ENCODE data around the gene RPLP2.

RPLP2 gene

GRCh38 chr11:819129-819931 lies 9.6 kb downstream of the RPLP2 start:
- H3K4me3 ChIP-seq (ENCODE audit: low read length): peak overlapping the region; percentile 66
- peak; percentile 71 for DNase-seq (ENCODE audit: low read depth, low spot score)

- peak overlapping the region; percentile 66 for H3K4me3 ChIP-seq (ENCODE audit: low read length)
- peak; percentile 87 for DNase-seq (ENCODE audit: low read depth, low spot score)
Measured at GRCh38 chr11:819943-820649, 10.3 kb downstream of the RPLP2 start.

- peak overlapping the region; percentile 66 for H3K4me3 ChIP-seq (ENCODE audit: low read length)
- DNase-seq (ENCODE audit: low read depth, low spot score): no peak
Measured at GRCh38 chr11:820655-821511, 11.1 kb downstream of the RPLP2 start.

- no peak for DNase-seq (ENCODE audit: low read depth, low spot score)
- no peak overlapping the region for H3K4me3 ChIP-seq (ENCODE audit: low read length)
Measured at GRCh38 chr11:821512-822371, 12.0 kb downstream of the RPLP2 start.

- DNase-seq (ENCODE audit: low read depth, low spot score): no peak
- no peak overlapping the region for H3K4me3 ChIP-seq (ENCODE audit: low read length)
Measured at GRCh38 chr11:823441-824291, 13.9 kb downstream of the RPLP2 start.

- no peak for DNase-seq (ENCODE audit: low read depth, low spot score)
- H3K4me3 ChIP-seq (ENCODE audit: low read length): no peak overlapping the region
Measured at GRCh38 chr11:824292-824880, 14.6 kb downstream of the RPLP2 start.

- no peak overlapping the region for H3K4me3 ChIP-seq (ENCODE audit: low read length)
- DNase-seq (ENCODE audit: low read depth, low spot score): no peak
Measured at GRCh38 chr11:824942-825341, 15.2 kb downstream of the RPLP2 start.

- H3K4me3 ChIP-seq (ENCODE audit: low read length): no peak overlapping the region
- DNase-seq (ENCODE audit: low read depth, low spot score): no peak
Measured at GRCh38 chr11:825366-826226, 15.8 kb downstream of the RPLP2 start.

- DNase-seq (ENCODE audit: low read depth, low spot score): no peak
- H3K4me3 ChIP-seq (ENCODE audit: low read length): no peak overlapping the region
Measured at GRCh38 chr11:826227-826621, 16.5 kb downstream of the RPLP2 start.

- H3K4me3 ChIP-seq (ENCODE audit: low read length): peak overlapping the region; percentile 40
- DNase-seq (ENCODE audit: low read depth, low spot score): no peak
Measured at GRCh38 chr11:826836-827145, 17.0 kb downstream of the RPLP2 start.

- no peak for DNase-seq (ENCODE audit: low read depth, low spot score)
- H3K4me3 ChIP-seq (ENCODE audit: low read length): peak overlapping the region; percentile 40
Measured at GRCh38 chr11:827146-827896, 17.6 kb downstream of the RPLP2 start.

GRCh38 chr11:827897-828192 lies 18.1 kb downstream of the RPLP2 start, which contains the start of gene CRACR2B:
Gene CRACR2B (plus strand): TSS chr11:827919. CDS start chr11:828608, 689 bp downstream.
- peak within 1 kb of the TSS; percentile 40 for H3K4me3 ChIP-seq (ENCODE audit: low read length)
- no peak for DNase-seq (ENCODE audit: low read depth, low spot score)

GRCh38 chr11:828506-829175 lies 18.9 kb downstream of the RPLP2 start:
- H3K4me3 ChIP-seq (ENCODE audit: low read length): no peak overlapping the region

GRCh38 chr11:829176-829846 lies 19.5 kb downstream of the RPLP2 start:
- no peak overlapping the region for H3K4me3 ChIP-seq (ENCODE audit: low read length)
- DNase-seq (ENCODE audit: low read depth, low spot score): no peak

More at GRCh38 chr11:828506-829175, 18.9 kb downstream of the RPLP2 start:
- no peak for DNase-seq (ENCODE audit: low read depth, low spot score)

GRCh38 chr11:829847-830294 lies 20.1 kb downstream of the RPLP2 start:
- no peak overlapping the region for H3K4me3 ChIP-seq (ENCODE audit: low read length)
- no peak for DNase-seq (ENCODE audit: low read depth, low spot score)

Data from Jurkat, Clone E6-1 (cell line).